SK-N-SH (cell line): ENCODE data around the gene PRSS56. TPM values are rescaled to one million over a fixed set of nuclear protein-coding genes. Genes with fewer than 3 reads are reported as not detected.

Experiments
- CTCF ChIA-PET: fragments of 300-600, 350-600 bp; formaldehyde crosslinking; extraction: SDS; loops from one replicate; lab custom pipeline; 2021; lab: Yijun Ruan, JAX
- POLR2A ChIA-PET: fragments of 350-600 bp; sonication (Branson Sonifier 250); formaldehyde crosslinking; extraction: SDS; loops from one replicate; lab custom pipeline; 2020; ENCODE audit warnings: antibody characterized with exemption, inconsistent platforms; lab: Yijun Ruan, JAX
- DNase-seq: peaks from one replicate; pipeline ENCODE4 v3.0.0; 2012
- H2AFZ ChIP-seq: fragments of 200-600 bp; sonication (generic); 2 replicates; pipeline ENCODE4 v1.8.1; 2016; ENCODE audit warnings: antibody characterized with exemption, mild to moderate bottlenecking, low read depth
- H3F3A ChIP-seq: fragments of 200-600 bp; sonication (generic); replicated peaks from 2 replicates; pipeline ENCODE3; 2016; ENCODE audit warnings: antibody characterized with exemption, mild to moderate bottlenecking; ENCODE audit not compliant: insufficient read depth
- H3K27ac ChIP-seq, 2 experiments: fragments of 200-500 bp in 1 of 2; fragments of 200-600 bp in 1 of 2; sonication (Bioruptor generic) in 1 of 2; sonication (generic), shearing (Covaris generic) in 1 of 2; 2 replicates each; pipeline versions ENCODE4 v1.5.1 to v1.6.1; 2014 to 2016; ENCODE audit warnings: low read depth in 2 of 2, inconsistent platforms in 1 of 2, low read length in 1 of 2, mild to moderate bottlenecking in 1 of 2, mixed read lengths in 1 of 2
- H3K27me3 ChIP-seq: fragments of 200-600 bp; sonication (generic), shearing (Covaris generic); 2 replicates; pipeline ENCODE4 v1.6.1; 2016; ENCODE audit warnings: mixed run types; ENCODE audit not compliant: insufficient read depth
- H3K36me3 ChIP-seq, 2 experiments: fragments of 200-500 bp in 1 of 2; fragments of 200-600 bp in 1 of 2; sonication (Bioruptor generic) in 1 of 2; sonication (generic) in 1 of 2; replicated peaks in 1 of 2; 2 replicates each; pipeline versions ENCODE3 to v1.5.1; 2014 to 2016; ENCODE audit warnings: low read length in 1 of 2, mild to moderate bottlenecking in 1 of 2; ENCODE audit not compliant: insufficient read depth in 2 of 2, control insufficient read depth in 1 of 2
- H3K4me1 ChIP-seq, 2 experiments: fragments of 200-500 bp in 1 of 2; fragments of 200-600 bp in 1 of 2; sonication (Bioruptor generic) in 1 of 2; sonication (generic), shearing (Covaris generic) in 1 of 2; 2 replicates each; pipeline versions ENCODE4 v1.5.1 to v1.6.1; 2014 to 2016; ENCODE audit warnings: low read depth in 1 of 2, low read length in 1 of 2, mixed run types in 1 of 2; ENCODE audit not compliant: insufficient read depth in 2 of 2, control insufficient read depth in 1 of 2
- H3K4me2 ChIP-seq: fragments of 200-600 bp; sonication (generic), shearing (Covaris generic); 2 replicates; pipeline ENCODE4 v1.6.1; 2017; ENCODE audit warnings: mixed run types
- H3K4me3 ChIP-seq, 2 experiments: fragments of 200-500 bp in 1 of 2; fragments of 200-600 bp in 1 of 2; sonication (Bioruptor generic) in 1 of 2; sonication (generic), shearing (Covaris generic) in 1 of 2; 2 replicates each; pipeline versions ENCODE4 v1.5.1 to v1.8.1; 2014 to 2016; ENCODE audit warnings: low read depth in 2 of 2, inconsistent platforms in 1 of 2, low read length in 1 of 2, mild to moderate bottlenecking in 1 of 2, mixed read lengths in 1 of 2, moderate library complexity in 1 of 2
- H3K79me2 ChIP-seq: fragments of 200-600 bp; sonication (generic); 2 replicates; pipeline ENCODE4 v1.8.1; 2017; ENCODE audit warnings: mild to moderate bottlenecking; ENCODE audit not compliant: insufficient read depth
- H3K9ac ChIP-seq: fragments of 200-600 bp; sonication (generic); 2 replicates; pipeline ENCODE4 v1.6.1; 2017; ENCODE audit warnings: mixed run types
- H3K9me2 ChIP-seq: fragments of 200-600 bp; sonication (generic); 2 replicates; pipeline ENCODE4 v1.6.1; 2017; ENCODE audit warnings: mixed run types
- H3K9me3 ChIP-seq: fragments of 200-600 bp; sonication (generic); 2 replicates; pipeline ENCODE4 v1.6.1; 2017; ENCODE audit warnings: mixed run types, mild to moderate bottlenecking, moderate library complexity
- H4K20me1 ChIP-seq: fragments of 200-600 bp; sonication (generic); 2 replicates; pipeline ENCODE4 v1.6.1; 2017; ENCODE audit warnings: mild to moderate bottlenecking, mixed run types; ENCODE audit not compliant: insufficient read depth
- CHD2 ChIP-seq: fragments of 150-350 bp; IDR thresholded peaks from 2 replicates; pipeline ENCODE4 v1.6.1; 2018; ENCODE audit warnings: low read length; ENCODE audit not compliant: partially characterized antibody
- EP300 ChIP-seq, 2 experiments: IDR thresholded peaks; 2 replicates each; pipeline versions ENCODE4 v1.4.0 to v1.6.1; 2012; ENCODE audit warnings: borderline replicate concordance in 1 of 2, low read depth in 1 of 2, low read length in 1 of 2
- EZH2phosphoT487 ChIP-seq: fragments of 200-600 bp; sonication (generic); IDR thresholded peaks from 2 replicates; pipeline ENCODE4 v1.6.1; 2017; ENCODE audit warnings: low read depth, mixed run types, mild to moderate bottlenecking, antibody characterized with exemption, moderate library complexity, borderline replicate concordance
- GABPA ChIP-seq: IDR thresholded peaks from 2 replicates; pipeline ENCODE4 v1.4.0; 2012; ENCODE audit warnings: low read depth, mild to moderate bottlenecking
- MEF2A ChIP-seq: IDR thresholded peaks from 2 replicates; pipeline ENCODE4 v1.4.0; 2012; ENCODE audit warnings: low read depth, borderline replicate concordance
- MXI1 ChIP-seq: IDR thresholded peaks from 2 replicates; pipeline ENCODE4 v1.6.1; 2012; ENCODE audit warnings: mild to moderate bottlenecking, low read depth, low read length, improper control_type of control experiment
- NRF1 ChIP-seq: IDR thresholded peaks from 2 replicates; pipeline ENCODE4 v1.6.1; 2012; ENCODE audit warnings: low read depth, mild to moderate bottlenecking, low read length
- POLR2AphosphoS5 ChIP-seq: IDR thresholded peaks from 2 replicates; pipeline ENCODE4 v1.6.1; 2012; ENCODE audit warnings: low read depth, low read length
- RXRA ChIP-seq: IDR thresholded peaks from 2 replicates; pipeline ENCODE4 v1.4.0; 2012; ENCODE audit warnings: low read depth, mild to moderate bottlenecking, borderline replicate concordance
- SIN3A ChIP-seq: IDR thresholded peaks from 2 replicates; pipeline ENCODE4 v1.6.1; 2012; ENCODE audit warnings: low read depth, mild to moderate bottlenecking, low read length, moderate library complexity, borderline replicate concordance
- YY1 ChIP-seq: IDR thresholded peaks from 2 replicates; pipeline ENCODE4 v1.4.0; 2012; ENCODE audit warnings: low read depth, mild to moderate bottlenecking
- WGBS: methylation state at CpG from one replicate; pipeline ENCODE4 v1.1.6; 2017; ENCODE audit warnings: low lambda C conversion rate; 5-methylcytosine and 5-hydroxymethylcytosine counted together
- polyA plus RNA-seq, 3 experiments: library from polyadenylated mRNA; depleted of rRNA; stranded (reverse); fragments of >200 nt; gene quantifications; 2 replicates each; pipeline ENCODE4 v1.2.3, GENCODE V29; 2012
- TF ChIP-seq, protein P1 (sequence below): IDR thresholded peaks from 2 replicates; pipeline ENCODE4 v1.4.0; 2012; ENCODE audit warnings: low read depth, borderline replicate concordance
- TF ChIP-seq, protein P2 (sequence below): fragments of 150-350 bp; IDR thresholded peaks from 2 replicates; pipeline ENCODE4 v1.6.1; 2017; ENCODE audit warnings: antibody characterized with exemption, low read length, low read depth, borderline replicate concordance

Gene PRSS56
- polyA plus RNA-seq, 1 of the 3 experiments (the other 2 are of a cell fraction) = not detected

DNA sequence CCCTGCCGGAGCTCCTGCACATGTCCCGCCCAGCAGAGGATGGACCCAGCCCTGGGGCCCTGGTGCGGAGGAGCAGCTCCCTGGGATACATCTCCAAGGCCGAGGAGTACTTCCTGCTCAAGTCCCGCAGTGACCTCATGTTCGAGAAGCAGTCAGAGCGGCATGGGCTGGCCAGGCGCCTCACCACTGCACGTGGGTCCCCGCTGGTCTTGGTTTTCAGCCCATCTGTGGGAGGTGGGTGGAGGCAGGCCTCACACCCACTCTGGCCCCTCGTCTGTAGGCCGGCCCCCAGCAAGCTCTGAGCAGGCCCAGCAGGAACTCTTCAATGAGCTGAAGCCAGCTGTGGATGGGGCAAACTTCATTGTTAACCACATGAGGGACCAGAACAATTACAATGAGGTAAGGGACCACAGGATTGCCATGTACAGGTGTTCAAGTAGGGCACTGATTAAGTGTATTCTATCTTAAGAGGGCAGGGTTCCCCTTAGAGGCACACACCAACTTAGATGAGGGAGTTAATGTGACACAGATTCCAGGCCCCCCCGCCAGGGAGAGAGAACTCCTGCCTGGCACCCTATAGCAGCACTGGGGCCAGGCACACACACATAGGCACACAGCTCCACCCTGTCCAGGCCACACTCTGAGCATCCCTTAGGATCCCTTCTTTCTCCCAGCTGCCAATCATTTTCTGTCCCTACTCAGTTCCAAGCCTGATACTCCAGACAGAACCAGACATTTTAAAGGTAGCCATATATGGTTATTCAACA lies 13.9 kb downstream of the PRSS56 start (continued):
- TF ChIP-seq, protein P1, sequence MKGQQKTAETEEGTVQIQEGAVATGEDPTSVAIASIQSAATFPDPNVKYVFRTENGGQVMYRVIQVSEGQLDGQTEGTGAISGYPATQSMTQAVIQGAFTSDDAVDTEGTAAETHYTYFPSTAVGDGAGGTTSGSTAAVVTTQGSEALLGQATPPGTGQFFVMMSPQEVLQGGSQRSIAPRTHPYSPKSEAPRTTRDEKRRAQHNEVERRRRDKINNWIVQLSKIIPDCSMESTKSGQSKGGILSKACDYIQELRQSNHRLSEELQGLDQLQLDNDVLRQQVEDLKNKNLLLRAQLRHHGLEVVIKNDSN = no peak
- TF ChIP-seq SIN3A (no peak), NRF1 (no peak)

- no peak overlapping the region for H2AFZ ChIP-seq
- no peak for TF ChIP-seq GABPA
- TF ChIP-seq POLR2AphosphoS5 = no peak
- no peak for TF ChIP-seq EP300 (IDR thresholded peaks at IDR 0.05; ENCODE audit: borderline replicate concordance in 1 of 2, low read depth in 1 of 2, low read length in 1 of 2)
- TF ChIP-seq YY1 = no peak
- no peak for TF ChIP-seq CHD2
- TF ChIP-seq, protein P2, sequence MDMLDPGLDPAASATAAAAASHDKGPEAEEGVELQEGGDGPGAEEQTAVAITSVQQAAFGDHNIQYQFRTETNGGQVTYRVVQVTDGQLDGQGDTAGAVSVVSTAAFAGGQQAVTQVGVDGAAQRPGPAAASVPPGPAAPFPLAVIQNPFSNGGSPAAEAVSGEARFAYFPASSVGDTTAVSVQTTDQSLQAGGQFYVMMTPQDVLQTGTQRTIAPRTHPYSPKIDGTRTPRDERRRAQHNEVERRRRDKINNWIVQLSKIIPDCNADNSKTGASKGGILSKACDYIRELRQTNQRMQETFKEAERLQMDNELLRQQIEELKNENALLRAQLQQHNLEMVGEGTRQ = no peak
- TF ChIP-seq EZH2phosphoT487 = no peak
- TF ChIP-seq RXRA = no peak
- TF ChIP-seq MXI1 = no peak
- no peak for TF ChIP-seq MEF2A
- TF ChIP-seq, all 33 proteins: peak for 0
- H3K4me3 ChIP-seq = no peak overlapping the region
- H3K36me3 ChIP-seq = no peaks in the 10 kb centered on the region
- H3K27ac ChIP-seq = no peak overlapping the region
- H4K20me1 ChIP-seq = no peaks in the 10 kb centered on the region
- H3K4me2 ChIP-seq = no peak overlapping the region
- CTCF ChIA-PET = interaction anchor here (5.4 kb wide), 1 partner anchor 13 kb away, joined by 32 read pairs; the partner anchor contains the start of gene PRSS56
- H3K79me2 ChIP-seq = no peaks in the 10 kb centered on the region
- H3F3A ChIP-seq = no peaks in the 10 kb centered on the region
- DNase-seq = no peak
- 53% methylated on average over 4 of the region's 14 CpGs for WGBS
- H3K9ac ChIP-seq = no peak overlapping the region
- H3K27me3 ChIP-seq = no peaks in the 10 kb centered on the region
- POLR2A ChIA-PET = no interaction called here
- H3K9me2 ChIP-seq = no peaks in the 10 kb centered on the region
- no peaks in the 10 kb centered on the region for H3K9me3 ChIP-seq
- peaks cover 0 to 5% of the 10 kb centered on the region in 2 experiments; a peak in 1 of 4 replicates for H3K4me1 ChIP-seq
These were observed 14.9 kb downstream of the PRSS56 start for GRCh38 chr2:232534940-232535651.
